CMK (cell line): ENCODE measurements around the gene KIAA1143.
A peak's percentile ranks its signal among the peaks of the same experiment; 100 is the strongest.

Experiments
- DNase-seq: peaks from one replicate; pipeline ENCODE4 v3.0.0-alpha.2; 2010; ENCODE audit warnings: low read depth

KIAA1143 gene

GRCh38 chr3:44761424-44762169 is at the start of gene KIAA1143, which contains the start of gene KIF15:
TSS of gene KIAA1143 (minus strand) at chr3:44761619. CDS start at chr3:44761602, 17 bp downstream.
TSS of gene KIF15 (plus strand) at chr3:44761794. CDS start at chr3:44761866, 72 bp downstream.
- peak; percentile 88 for DNase-seq

DNA sequence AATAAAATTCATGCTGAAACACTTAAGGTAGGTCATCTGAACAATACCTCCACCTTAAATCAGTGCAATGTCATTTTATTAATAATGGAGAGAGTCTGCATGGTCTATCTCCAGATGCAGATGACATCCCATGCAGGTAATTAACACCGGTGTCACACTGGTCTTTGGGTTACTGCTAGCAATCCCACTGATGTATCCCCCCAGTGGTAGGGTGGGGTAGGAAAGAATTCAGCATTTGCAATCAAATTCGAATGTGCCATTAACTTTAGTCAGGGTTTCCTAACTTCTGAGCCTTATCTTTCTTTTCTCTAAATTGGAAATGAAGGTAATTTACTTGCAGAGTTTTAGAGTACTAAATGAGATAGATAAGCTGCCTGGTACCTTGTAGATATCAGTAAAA is 44.5 kb upstream of the KIAA1143 start:
- no peak for DNase-seq

DNA sequence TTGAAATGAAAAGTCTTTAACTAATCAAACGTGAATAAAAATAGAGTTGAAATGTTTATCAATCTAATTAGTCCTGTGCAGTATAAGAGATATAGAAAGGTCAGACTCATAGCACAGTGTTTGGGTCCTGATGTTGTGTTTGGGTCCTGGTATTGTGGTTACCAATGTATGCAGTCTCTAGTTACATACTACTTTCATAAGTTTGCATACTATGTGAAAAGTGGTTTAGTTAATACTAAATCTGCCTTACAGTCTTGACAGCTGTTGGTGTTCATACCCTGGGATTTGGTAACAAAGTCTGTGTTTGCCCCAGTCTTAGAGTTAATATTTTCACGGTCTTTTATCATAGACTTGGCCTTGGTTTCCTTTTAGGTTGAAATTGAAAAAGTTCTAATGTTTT is 41.9 kb upstream of the KIAA1143 start:
- DNase-seq: no peak

DNA sequence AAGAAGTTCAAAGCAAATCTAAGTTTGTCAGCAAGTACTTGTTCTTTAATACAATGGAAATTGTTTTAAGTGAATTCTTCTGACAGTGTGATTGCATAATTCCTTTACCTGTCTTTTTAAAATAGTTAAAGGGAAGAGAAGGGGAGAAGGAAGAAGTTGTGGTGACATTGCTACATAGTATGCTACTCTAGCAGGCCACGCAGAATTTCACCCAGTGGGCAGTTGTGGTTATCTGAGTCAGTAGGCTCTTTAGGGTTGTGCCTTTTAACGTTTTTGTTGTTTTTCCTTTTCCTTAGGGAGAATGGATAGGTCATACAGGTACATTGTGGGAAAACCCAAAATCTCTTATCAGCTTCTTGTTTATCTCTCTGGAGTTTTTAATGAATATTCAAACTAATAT is 40.6 kb upstream of the KIAA1143 start:
- DNase-seq: no peak

GRCh38 chr3:44795197-44795596 is 33.8 kb upstream of the KIAA1143 start:
- DNase-seq: no peak

GRCh38 chr3:44782891-44783290 is 21.5 kb upstream of the KIAA1143 start:
- no peak for DNase-seq

- DNase-seq: no peak
Measured at GRCh38 chr3:44772099-44772442, 10.7 kb upstream of the KIAA1143 start.

- DNase-seq: no peak
Measured at GRCh38 chr3:44771424-44772098, 10.1 kb upstream of the KIAA1143 start.

DNA sequence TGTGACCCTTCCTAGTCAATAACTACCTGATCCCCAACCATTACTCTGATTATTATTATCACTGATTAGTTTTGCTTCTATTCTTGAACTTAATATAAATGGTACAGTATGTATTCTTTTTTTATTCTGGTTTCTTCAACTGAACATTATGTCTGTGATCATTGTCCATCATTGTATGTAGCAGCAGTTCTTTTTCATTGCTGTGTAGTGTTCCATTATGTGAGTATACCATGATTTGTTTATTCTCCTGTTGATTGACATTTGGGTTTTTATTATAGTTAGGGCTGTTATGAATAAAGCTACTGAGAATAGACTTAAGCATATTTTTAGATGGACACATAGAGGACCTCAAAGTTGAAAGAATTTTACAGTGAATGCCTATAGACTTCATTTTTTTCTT is 2.8 kb upstream of the KIAA1143 start:
- DNase-seq: no peak

GRCh38 chr3:44762690-44763089 is 1.3 kb upstream of the KIAA1143 start:
- no peak for DNase-seq

- DNase-seq: no peak
Measured at GRCh38 chr3:44762170-44762677, 805 bp upstream of the KIAA1143 start.

DNA sequence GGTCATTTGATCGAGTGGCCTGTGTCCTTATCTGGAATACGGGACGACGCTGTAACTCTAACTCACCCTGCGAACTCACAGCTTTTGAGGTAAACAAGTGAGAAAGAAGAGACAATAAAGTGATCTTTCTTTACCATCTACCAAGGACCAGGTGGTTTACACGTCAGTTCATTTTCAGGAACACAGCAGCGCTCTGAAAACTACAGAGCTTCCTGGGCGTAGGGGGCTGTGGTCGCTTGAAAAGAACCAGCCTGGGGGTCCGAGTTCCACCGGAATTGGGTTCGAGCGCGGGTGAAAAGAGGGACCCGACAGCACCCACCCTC is 357 bp downstream of the KIAA1143 start:
- no peak for DNase-seq

DNA sequence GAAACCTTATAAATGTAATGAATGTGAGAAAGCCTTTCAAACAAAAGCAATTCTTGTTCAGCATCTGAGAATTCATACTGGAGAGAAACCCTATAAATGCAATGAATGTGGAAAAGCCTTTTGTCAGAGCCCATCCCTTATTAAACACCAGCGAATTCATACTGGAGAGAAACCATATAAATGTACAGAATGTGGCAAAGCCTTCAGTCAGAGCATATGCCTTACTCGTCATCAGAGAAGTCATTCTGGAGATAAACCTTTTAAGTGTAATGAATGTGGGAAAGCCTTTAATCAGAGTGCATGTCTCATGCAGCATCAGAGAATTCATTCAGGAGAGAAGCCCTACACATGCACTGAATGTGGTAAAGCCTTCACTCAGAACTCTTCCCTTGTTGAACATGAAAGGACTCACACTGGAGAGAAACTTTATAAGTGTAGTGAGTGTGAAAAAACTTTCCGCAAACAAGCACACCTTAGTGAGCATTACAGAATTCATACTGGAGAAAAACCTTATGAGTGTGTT is 26.7 kb downstream of the KIAA1143 start:
- no peak for DNase-seq

DNA sequence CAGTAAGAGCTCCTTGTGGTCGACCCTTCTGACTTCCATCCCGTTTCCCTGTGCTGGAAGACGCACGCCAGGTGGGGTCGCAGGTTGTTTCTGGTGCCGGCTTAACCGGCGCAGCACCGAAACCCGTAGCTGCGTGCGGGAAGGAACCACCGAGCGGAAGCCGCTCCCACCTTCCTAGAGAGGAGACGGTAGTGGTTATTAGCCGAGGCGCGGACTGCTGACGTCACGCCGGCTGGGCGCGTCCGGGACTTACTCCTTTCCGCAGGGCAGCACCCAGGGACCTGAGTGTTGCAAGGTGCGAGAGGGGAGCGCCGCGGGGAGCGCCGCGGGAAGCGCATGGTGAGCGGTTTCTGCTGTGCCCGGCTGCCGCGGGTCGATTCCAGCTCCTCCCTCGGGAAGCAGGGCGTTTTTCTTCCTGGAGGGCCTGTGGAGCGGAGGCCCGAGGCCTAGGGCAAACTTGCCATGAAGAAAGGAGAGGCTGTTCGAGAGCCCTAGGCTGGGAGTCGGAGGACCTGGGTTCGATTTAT is 32.0 kb downstream of the KIAA1143 start, which contains the start of gene ZNF501:
TSS of gene ZNF501 (plus strand) at position 252 of the 527 bp plus-strand sequence. CDS start 4,787 bp downstream, outside the sequence.
- no peak for DNase-seq

DNA sequence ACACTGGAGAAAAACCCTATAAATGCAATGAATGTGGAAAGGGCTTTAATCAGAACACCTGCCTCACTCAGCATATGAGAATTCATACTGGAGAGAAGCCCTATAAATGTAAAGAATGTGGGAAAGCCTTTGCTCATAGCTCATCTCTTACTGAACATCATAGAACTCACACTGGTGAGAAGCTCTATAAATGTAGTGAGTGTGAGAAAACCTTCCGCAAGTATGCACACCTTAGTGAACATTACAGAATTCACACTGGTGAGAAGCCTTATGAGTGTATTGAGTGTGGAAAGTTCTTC is 39.4 kb downstream of the KIAA1143 start:
- no peak for DNase-seq

GRCh38 chr3:44721231-44722102 is 40.0 kb downstream of the KIAA1143 start:
- no peak for DNase-seq

DNA sequence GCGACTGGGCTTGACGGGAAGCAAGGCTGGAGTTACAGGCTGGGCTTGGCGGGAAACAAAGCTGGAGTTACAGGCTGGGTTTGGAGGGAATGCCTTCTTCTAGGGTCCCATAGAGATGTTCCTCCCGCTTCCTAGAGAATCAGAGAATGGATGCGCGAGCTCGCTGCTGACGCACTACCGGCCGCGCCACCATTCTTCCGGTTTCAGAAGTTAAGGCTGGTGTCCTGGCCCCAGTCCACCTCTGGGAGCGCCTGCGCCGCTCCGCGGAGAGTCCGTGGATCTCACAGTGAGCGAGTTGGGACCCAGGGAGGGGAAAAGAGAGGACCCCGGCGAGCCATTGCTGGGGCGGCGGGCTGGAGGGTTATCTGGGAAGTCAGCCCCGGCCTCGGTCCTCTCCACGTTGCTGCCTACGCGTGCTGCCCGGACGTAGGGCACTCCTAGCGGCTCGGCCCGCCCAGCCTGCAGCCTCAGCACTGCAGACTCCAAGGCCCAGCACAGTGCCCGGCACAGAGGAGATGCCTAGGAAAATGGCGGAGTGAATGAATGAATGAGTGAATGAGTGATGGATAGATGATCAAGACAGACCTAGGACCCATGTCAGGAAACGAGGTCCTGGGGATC is 48.9 kb downstream of the KIAA1143 start, which contains the start of gene ZNF502:
TSS of gene ZNF502 (plus strand) at position 206 of the 621 bp plus-strand sequence. CDS start 7,602 bp downstream, outside the sequence.
- DNase-seq: no peak
